PC-9 (cell line): ENCODE data around the gene ANKRD33B.

Experiments
- EZH2 ChIP-seq: fragments of 200-600 bp; sonication (generic); IDR thresholded peaks from 2 replicates; pipeline ENCODE4 v1.8.0; 2017; ENCODE audit warnings: antibody characterized with exemption, low read depth
- TF ChIP-seq, protein P1 (sequence below): fragments of 200-600 bp; sonication (generic); conservative IDR thresholded peaks from 2 replicates; pipeline ENCODE4 v1.6.1; 2017; ENCODE audit warnings: mixed run types, antibody characterized with exemption, mild to moderate bottlenecking, moderate library complexity

DNA sequence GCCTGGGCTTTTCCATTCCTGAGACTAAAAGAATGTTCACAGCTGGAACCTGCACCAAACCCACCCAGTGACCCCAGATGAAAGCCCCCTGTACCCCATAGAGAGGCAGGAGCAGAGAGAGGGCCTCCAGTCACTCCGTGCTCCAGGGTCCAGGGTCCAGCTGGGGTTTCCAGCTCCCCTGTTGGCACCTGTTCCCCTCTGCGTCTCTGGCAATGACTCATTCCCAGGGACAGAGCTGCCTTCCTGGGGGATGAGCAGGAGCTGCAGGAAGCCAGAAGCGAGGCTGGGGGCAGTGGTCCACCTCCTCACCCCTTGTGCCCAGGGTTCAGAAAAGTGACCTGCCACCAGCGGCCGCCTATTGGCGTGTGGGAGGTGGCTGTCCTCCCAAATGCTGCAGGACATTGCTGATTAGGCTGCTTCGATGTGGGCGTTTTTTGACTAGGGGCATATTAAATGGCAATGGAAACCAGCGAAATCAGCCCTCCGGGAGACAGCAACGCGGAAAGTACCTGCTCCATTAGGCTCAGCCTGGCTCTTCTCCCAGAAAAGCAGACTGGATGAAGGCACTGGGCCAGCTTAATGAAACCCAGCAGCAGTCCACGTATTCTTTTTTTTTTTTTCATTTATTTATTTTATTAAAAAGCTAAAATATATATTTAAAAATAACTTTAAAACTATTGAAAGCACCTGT, 99.8 kb downstream of the ANKRD33B start:
- TF ChIP-seq, protein P1, sequence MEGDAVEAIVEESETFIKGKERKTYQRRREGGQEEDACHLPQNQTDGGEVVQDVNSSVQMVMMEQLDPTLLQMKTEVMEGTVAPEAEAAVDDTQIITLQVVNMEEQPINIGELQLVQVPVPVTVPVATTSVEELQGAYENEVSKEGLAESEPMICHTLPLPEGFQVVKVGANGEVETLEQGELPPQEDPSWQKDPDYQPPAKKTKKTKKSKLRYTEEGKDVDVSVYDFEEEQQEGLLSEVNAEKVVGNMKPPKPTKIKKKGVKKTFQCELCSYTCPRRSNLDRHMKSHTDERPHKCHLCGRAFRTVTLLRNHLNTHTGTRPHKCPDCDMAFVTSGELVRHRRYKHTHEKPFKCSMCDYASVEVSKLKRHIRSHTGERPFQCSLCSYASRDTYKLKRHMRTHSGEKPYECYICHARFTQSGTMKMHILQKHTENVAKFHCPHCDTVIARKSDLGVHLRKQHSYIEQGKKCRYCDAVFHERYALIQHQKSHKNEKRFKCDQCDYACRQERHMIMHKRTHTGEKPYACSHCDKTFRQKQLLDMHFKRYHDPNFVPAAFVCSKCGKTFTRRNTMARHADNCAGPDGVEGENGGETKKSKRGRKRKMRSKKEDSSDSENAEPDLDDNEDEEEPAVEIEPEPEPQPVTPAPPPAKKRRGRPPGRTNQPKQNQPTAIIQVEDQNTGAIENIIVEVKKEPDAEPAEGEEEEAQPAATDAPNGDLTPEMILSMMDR, result no peak
- TF ChIP-seq EZH2, result no peak
